ENCODE results near the gene CTU2.

- TF ChIP-seq EZH2phosphoT487 (IDR thresholded peaks at IDR 0.05; ENCODE audit: borderline replicate concordance, low read length) (no peak), EZH2 (IDR thresholded peaks at IDR 0.05; ENCODE audit: low read length, unreplicated experiment) (no peak)
- TF ChIP-seq, protein P1, sequence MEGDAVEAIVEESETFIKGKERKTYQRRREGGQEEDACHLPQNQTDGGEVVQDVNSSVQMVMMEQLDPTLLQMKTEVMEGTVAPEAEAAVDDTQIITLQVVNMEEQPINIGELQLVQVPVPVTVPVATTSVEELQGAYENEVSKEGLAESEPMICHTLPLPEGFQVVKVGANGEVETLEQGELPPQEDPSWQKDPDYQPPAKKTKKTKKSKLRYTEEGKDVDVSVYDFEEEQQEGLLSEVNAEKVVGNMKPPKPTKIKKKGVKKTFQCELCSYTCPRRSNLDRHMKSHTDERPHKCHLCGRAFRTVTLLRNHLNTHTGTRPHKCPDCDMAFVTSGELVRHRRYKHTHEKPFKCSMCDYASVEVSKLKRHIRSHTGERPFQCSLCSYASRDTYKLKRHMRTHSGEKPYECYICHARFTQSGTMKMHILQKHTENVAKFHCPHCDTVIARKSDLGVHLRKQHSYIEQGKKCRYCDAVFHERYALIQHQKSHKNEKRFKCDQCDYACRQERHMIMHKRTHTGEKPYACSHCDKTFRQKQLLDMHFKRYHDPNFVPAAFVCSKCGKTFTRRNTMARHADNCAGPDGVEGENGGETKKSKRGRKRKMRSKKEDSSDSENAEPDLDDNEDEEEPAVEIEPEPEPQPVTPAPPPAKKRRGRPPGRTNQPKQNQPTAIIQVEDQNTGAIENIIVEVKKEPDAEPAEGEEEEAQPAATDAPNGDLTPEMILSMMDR (conservative IDR thresholded peaks at IDR 0.05; ENCODE audit: low read depth, low read length): no peak
Observed at GRCh38 chr16:88759976-88760350, 53.7 kb downstream of the CTU2 start.
